ENCODE results near the gene KCNA2.

Gene KCNA2

GRCh38 chr1:110602466-110602865, 3.7 kb downstream of the KCNA2 start:
- no peak for DNase-seq (ENCODE audit: low read depth, low spot score)

DNA sequence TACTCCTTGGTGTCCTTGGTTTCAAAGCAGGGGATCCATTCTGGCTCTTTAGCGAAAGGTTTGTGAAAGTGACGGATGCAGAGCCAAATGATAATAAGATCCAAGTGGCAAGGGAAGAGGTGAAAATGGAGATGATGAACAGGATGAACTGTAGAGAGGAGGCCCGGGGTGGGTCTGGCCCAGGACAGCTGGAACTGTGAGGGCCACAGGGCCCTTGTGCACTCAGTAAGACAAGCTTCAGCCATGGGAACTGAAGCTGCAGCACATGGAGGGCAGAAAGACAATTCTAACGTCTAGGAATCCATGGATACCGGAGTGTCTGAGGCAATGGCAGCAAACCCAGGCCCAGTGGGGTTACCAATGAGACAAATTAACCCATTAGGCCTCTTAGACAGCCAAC, 4.8 kb downstream of the KCNA2 start:
- DNase-seq (ENCODE audit: low read depth, low spot score) = no peak

DNA sequence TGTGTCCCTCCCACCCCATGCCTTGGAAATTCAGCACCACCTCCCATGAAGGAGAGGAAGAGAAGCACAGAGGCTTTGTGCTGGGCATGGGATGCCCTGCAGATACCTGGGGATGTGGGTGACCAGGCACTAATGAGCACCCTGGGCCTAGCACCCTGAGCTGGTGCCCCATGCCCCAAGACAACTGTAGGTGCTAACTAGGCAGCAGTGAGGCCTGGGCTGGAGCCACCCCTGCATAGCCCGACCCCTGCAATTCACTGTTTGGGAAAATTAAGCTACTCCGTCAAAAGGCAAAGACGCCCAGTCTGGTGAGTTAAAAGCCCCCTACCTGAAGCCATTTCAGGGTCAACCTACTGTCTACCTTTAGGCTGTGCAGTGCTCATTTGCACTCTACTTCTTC, 5.4 kb downstream of the KCNA2 start:
- no peak for DNase-seq (ENCODE audit: low read depth, low spot score)

GRCh38 chr1:110597966-110598365, 8.2 kb downstream of the KCNA2 start:
- DNase-seq (ENCODE audit: low read depth, low spot score) = no peak

GRCh38 chr1:110596312-110596711, 9.8 kb downstream of the KCNA2 start:
- DNase-seq (ENCODE audit: low read depth, low spot score) = no peak

GRCh38 chr1:110595353-110595710, 10.8 kb downstream of the KCNA2 start:
- DNase-seq (ENCODE audit: low read depth, low spot score) = no peak

- DNase-seq (ENCODE audit: low read depth, low spot score) = no peak
Observed at GRCh38 chr1:110594456-110595352, 11.5 kb downstream of the KCNA2 start.

- no peak for DNase-seq (ENCODE audit: low read depth, low spot score)
Observed at GRCh38 chr1:110593902-110594301, 12.3 kb downstream of the KCNA2 start.

GRCh38 chr1:110591956-110592355, 14.2 kb downstream of the KCNA2 start:
- no peak for DNase-seq (ENCODE audit: low read depth, low spot score)

- DNase-seq (ENCODE audit: low read depth, low spot score) = no peak
Observed at GRCh38 chr1:110588991-110589390, 17.2 kb downstream of the KCNA2 start.

- DNase-seq (ENCODE audit: low read depth, low spot score) = no peak
Observed at GRCh38 chr1:110588486-110588885, 17.7 kb downstream of the KCNA2 start.

DNA sequence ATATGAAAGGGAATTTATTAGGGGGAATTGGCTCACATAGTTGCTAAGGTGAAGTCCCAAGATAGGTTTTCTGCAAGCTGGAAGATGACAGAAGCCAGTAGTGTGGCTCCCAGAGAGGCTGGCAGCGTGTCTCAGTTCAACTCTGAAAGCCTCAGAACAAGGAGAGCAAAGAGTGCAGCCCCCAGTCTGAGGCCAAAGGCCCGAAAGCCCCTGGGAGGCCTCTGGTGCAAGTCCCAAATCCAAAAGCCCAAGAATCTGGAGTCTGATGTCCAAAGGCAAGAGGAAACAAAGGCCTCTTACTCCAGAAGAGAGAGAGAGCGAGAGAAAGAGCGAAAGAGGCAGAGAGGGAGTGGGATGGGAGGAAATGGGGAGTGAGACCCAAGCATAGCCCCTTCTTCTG, 18.3 kb downstream of the KCNA2 start:
- DNase-seq (ENCODE audit: low read depth, low spot score) = no peak

DNA sequence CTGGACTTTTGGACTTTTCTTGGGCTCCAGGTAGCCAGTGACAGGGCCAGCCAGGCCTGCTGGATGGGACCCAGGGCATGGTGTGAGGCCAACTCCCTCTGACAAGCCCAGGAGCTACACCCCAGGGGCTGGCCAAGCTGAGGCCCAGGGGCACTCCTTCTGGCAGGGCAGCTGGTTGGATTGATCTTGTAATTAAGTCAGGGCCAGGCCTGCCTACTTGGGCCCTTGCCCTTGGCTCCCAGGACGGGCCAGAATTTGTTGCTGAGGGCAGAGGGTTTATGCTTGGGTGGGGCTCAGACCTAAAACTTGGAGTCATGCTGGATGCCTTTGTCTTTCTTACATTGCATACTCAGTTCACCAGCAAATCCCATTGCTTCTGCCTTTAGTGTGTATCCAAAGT, 20.7 kb downstream of the KCNA2 start:
- no peak for DNase-seq (ENCODE audit: low read depth, low spot score)

DNA sequence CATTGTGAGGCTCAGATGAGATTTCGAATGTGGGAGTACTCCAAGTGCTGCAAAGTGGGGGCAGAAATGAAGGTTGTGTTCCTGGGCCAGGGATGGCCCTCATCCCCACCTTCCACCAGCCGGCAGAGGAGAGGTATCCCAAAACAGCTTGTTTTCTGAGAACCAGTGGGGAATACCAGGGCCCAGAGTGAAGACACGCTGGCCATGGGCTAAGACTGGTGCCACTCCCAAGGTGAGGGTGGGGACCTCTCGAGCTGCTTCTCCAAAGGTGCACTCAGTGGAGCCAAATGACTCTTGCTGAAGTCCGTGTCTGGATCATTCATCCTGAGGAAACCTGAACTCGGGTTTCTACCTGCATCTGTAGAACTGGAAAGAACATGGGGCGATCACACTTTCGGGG, 22.1 kb downstream of the KCNA2 start:
- DNase-seq (ENCODE audit: low read depth, low spot score) = no peak

- DNase-seq (ENCODE audit: low read depth, low spot score) = no peak
Observed at GRCh38 chr1:110583505-110583904, 22.7 kb downstream of the KCNA2 start.

- DNase-seq (ENCODE audit: low read depth, low spot score) = no peak
Observed at GRCh38 chr1:110582378-110582777, 23.8 kb downstream of the KCNA2 start.

DNA sequence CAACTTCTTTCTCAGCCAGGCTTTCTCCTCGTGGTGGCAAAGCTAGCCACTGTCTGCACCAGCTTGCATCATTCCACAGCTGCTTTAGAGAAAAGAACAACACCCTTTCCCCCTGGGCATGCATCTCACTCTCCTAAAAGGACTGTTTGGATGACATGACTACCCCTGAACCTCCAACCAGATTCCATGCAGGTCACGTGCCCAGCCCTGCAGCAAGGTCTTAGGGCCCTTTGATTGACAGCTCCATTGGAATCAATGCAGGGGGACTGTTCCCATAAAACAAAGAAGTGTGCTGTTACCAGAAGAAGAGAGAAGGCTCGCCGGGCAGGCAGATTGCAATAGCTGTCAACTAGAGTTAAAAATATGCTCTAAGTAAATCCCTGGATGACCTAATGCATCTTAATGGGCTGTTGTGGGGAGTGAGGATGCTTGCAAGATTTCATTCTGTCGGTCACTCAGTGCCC, 24.4 kb downstream of the KCNA2 start:
- DNase-seq (ENCODE audit: low read depth, low spot score) = no peak

DNA sequence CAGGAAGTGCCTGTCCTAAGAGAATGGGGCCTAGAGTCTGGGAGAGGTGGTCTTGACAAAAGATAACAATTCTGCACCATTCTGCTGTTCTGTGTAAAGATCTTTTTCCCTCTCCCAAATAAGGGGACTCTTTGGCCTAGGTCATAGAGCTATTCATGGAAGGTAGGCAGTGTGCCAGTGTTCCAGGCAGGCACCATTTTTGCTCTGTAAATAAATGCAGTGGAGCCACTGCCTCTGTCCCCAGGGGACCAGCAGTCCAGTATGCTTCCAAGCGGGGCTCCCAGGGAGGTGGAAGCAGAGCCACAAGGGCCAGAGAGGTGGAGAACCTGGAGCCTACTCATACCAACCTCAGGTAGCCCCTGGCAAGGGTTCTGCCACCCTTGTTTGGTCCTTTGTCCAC, 25.9 kb downstream of the KCNA2 start:
- DNase-seq (ENCODE audit: low read depth, low spot score) = no peak

DNA sequence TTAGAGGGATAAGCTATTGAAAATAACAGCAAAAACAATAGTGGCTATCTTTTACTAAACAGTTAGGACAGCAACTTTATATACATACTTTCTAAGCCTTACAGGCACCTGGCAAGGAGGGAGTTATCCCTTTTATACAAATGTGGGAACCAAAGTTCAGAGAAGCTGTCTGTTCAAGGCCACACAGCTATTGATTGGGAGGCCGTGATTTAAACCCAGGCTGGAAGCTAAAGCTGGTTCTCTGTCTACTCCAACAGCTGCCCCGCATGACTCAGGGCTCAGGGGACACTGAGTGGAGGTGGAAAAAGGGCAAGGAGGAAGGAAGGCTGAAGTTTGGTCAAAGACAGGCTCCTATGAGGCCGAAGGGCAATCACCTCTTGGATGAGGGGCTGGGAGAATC, 26.7 kb downstream of the KCNA2 start:
- no peak for DNase-seq (ENCODE audit: low read depth, low spot score)

GRCh38 chr1:110576441-110576840, 29.7 kb downstream of the KCNA2 start:
- no peak for DNase-seq (ENCODE audit: low read depth, low spot score)

DNA sequence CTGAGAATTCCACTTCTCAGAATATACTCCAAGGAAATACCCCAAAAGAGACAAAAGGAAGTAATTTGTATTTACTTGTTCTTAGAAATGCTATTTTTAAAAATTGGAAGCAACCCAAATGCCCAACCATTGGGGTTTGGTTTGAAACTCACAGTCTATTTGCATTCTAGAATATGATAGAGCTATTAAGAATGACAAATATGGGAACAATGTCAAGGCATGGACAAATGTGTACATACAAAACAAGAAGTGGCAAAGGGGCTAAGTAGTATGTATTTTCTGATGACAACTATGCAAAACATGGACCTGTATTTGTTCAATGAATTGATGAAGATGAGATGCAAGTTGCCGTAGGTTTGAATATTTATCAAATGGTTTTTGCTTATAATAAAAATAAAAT, 32.8 kb downstream of the KCNA2 start:
- DNase-seq (ENCODE audit: low read depth, low spot score) = no peak

GRCh38 chr1:110572751-110573150, 33.4 kb downstream of the KCNA2 start:
- DNase-seq (ENCODE audit: low read depth, low spot score) = no peak

- DNase-seq (ENCODE audit: low read depth, low spot score) = no peak
Observed at GRCh38 chr1:110570901-110571300, 35.3 kb downstream of the KCNA2 start.

- no peak for DNase-seq (ENCODE audit: low read depth, low spot score)
Observed at GRCh38 chr1:110570307-110570706, 35.9 kb downstream of the KCNA2 start.
